Right renal pelvis (tissue), 4 donors: ENCODE results near the gene CSNK1A1L. TPM values are rescaled to one million over a fixed set of nuclear protein-coding genes. Genes with fewer than 3 reads are reported as not detected.

ENCODE experiments used
- DNase-seq, 4 donors: peaks; one replicate each; pipeline ENCODE4 v3.0.0-alpha.2; 2013; ENCODE audit warnings: low read depth in 4 of 4, low spot score in 3 of 4, missing footprints in 1 of 4
- polyA plus RNA-seq, 4 donors: library from polyadenylated mRNA; unstranded; fragments of 120-200 nt; gene quantifications; one replicate each; pipeline ENCODE4 v1.2.1, GENCODE V29; 2013; ENCODE audit not compliant: insufficient read length in 4 of 4

CSNK1A1L gene
- polyA plus RNA-seq: under 1 TPM; 0.07 to 0.16 (median 0.08) TPM

- DNase-seq: no peak
These were observed at the start of gene CSNK1A1L for GRCh38 chr13:37105251-37105714. Gene CSNK1A1L, minus strand, starts transcription at chr13:37105664. Its CDS starts 408 bp downstream, at chr13:37105256.

- DNase-seq: no peak
These were observed 43.9 kb upstream of the CSNK1A1L start for GRCh38 chr13:37149380-37149779.

GRCh38 chr13:37148501-37148900 is 43.0 kb upstream of the CSNK1A1L start:
- DNase-seq: no peak

- no peak for DNase-seq
These were observed 39.2 kb upstream of the CSNK1A1L start for GRCh38 chr13:37144661-37145060.

- DNase-seq: no peak
These were observed 38.4 kb upstream of the CSNK1A1L start for GRCh38 chr13:37143911-37144310.

GRCh38 chr13:37142877-37143276 is 37.4 kb upstream of the CSNK1A1L start:
- DNase-seq: no peak

- no peak for DNase-seq
These were observed 35.5 kb upstream of the CSNK1A1L start for GRCh38 chr13:37141011-37141410.

- DNase-seq: no peak
These were observed 33.9 kb upstream of the CSNK1A1L start for GRCh38 chr13:37139356-37139755.

GRCh38 chr13:37138926-37139325 is 33.5 kb upstream of the CSNK1A1L start:
- no peak for DNase-seq

- no peak for DNase-seq
These were observed 32.7 kb upstream of the CSNK1A1L start for GRCh38 chr13:37138169-37138568.

- DNase-seq: no peak
These were observed 31.2 kb upstream of the CSNK1A1L start for GRCh38 chr13:37136633-37137032.

- DNase-seq: no peak
These were observed 30.7 kb upstream of the CSNK1A1L start for GRCh38 chr13:37136187-37136586.

- DNase-seq: peak; percentile 71 to 85 (median 78)
These were observed 29.1 kb upstream of the CSNK1A1L start for GRCh38 chr13:37134411-37135041.

GRCh38 chr13:37132211-37132610 is 26.7 kb upstream of the CSNK1A1L start:
- DNase-seq: no peak

- no peak for DNase-seq
These were observed 25.6 kb upstream of the CSNK1A1L start for GRCh38 chr13:37131092-37131491.

- DNase-seq: no peak
These were observed 24.4 kb upstream of the CSNK1A1L start for GRCh38 chr13:37129866-37130265.

- no peak for DNase-seq
These were observed 22.3 kb upstream of the CSNK1A1L start for GRCh38 chr13:37127691-37128241.

GRCh38 chr13:37123337-37123736 is 17.9 kb upstream of the CSNK1A1L start:
- DNase-seq: no peak

GRCh38 chr13:37118016-37118415 is 12.6 kb upstream of the CSNK1A1L start:
- DNase-seq: no peak

GRCh38 chr13:37114250-37114649 is 8.8 kb upstream of the CSNK1A1L start:
- DNase-seq: no peak

- no peak for DNase-seq
These were observed 8.1 kb upstream of the CSNK1A1L start for GRCh38 chr13:37113534-37113933.

- peak in 3 of 4 donors; percentile 32 to 40 (median 39) for DNase-seq
These were observed 3.7 kb upstream of the CSNK1A1L start for GRCh38 chr13:37109051-37109678.
